GM12878 (cell line): ENCODE results near the gene NES.

Experiments used
- BCL3 ChIP-seq: IDR thresholded peaks from 2 replicates; pipeline ENCODE4 v1.6.1; 2011; ENCODE audit warnings: borderline replicate concordance, low read depth, mild to moderate bottlenecking, moderate library complexity, low read length; ENCODE audit not compliant: insufficient read depth, poor library complexity, severe bottlenecking
- BHLHE40 ChIP-seq, 2 experiments: fragments of 450-650 bp in 1 of 2; IDR thresholded peaks; 2 replicates each; pipeline ENCODE4 v1.6.1; 2011 to 2017; ENCODE audit warnings: low read depth in 2 of 2, borderline replicate concordance in 1 of 2, improper control_type of control experiment in 1 of 2, low read length in 1 of 2, mild to moderate bottlenecking in 1 of 2
- CBX5 ChIP-seq: sonication (generic); IDR thresholded peaks from 2 replicates; pipeline ENCODE4 v1.6.1; 2016; ENCODE audit warnings: low read depth, moderate library complexity, mild to moderate bottlenecking, inconsistent platforms
- CEBPB ChIP-seq, 2 experiments: fragments of 150-350 bp in 1 of 2; IDR thresholded peaks; 2 replicates each; pipeline ENCODE4 v1.6.1; 2012 to 2014; ENCODE audit warnings: low read depth in 2 of 2, low read length in 2 of 2, borderline replicate concordance in 1 of 2, inconsistent platforms in 1 of 2
- CTCF ChIP-seq, 3 experiments: IDR thresholded peaks in 2 of 3; conservative IDR thresholded peaks in 1 of 3; 2 replicates each; pipeline ENCODE4 v1.5.1; 2011; ENCODE audit warnings: low read depth in 3 of 3, low read length in 3 of 3, mild to moderate bottlenecking in 3 of 3, control low read depth in 2 of 3, moderate library complexity in 2 of 3, inconsistent platforms in 1 of 3, mixed read lengths in 1 of 3; ENCODE audit not compliant: control insufficient read depth in 2 of 3, insufficient read depth in 1 of 3; ENCODE audit errors: extremely low read depth in 1 of 3
- MXI1 ChIP-seq: fragments of 150-350 bp; IDR thresholded peaks from 2 replicates; pipeline ENCODE4 v1.6.1; 2011; ENCODE audit warnings: low read depth, mild to moderate bottlenecking, inconsistent platforms, low read length, improper control_type of control experiment
- POLR2A ChIP-seq: IDR thresholded peaks from 2 replicates; pipeline ENCODE4 v1.6.1; 2011; ENCODE audit warnings: low read depth, mild to moderate bottlenecking, low read length
- POLR2AphosphoS5 ChIP-seq: IDR thresholded peaks from 2 replicates; pipeline ENCODE4 v1.6.1; 2011; ENCODE audit warnings: mild to moderate bottlenecking, low read length, inconsistent platforms
- SIN3A ChIP-seq: IDR thresholded peaks from 2 replicates; pipeline ENCODE4 v1.6.1; 2012; ENCODE audit warnings: low read depth, low read length, improper control_type of control experiment
- SUZ12 ChIP-seq: fragments of 200-600 bp; sonication (generic); IDR thresholded peaks from one replicate; pipeline ENCODE4 v1.6.1; 2018; ENCODE audit warnings: antibody characterized with exemption, mild to moderate bottlenecking; ENCODE audit not compliant: unreplicated experiment
- ZSCAN29 ChIP-seq: fragments of 450-650 bp; IDR thresholded peaks from 2 replicates; pipeline ENCODE4 v1.6.1; 2017; ENCODE audit warnings: mild to moderate bottlenecking, moderate library complexity
- ZZZ3 ChIP-seq: IDR thresholded peaks from 2 replicates; pipeline ENCODE4 v1.6.1; 2011; ENCODE audit warnings: low read depth; ENCODE audit not compliant: control insufficient read depth, insufficient read length

- TF ChIP-seq SIN3A (no peak), BCL3 (no peak), CTCF (IDR thresholded peaks at IDR 0.05 in 2 of 3, conservative IDR thresholded peaks at IDR 0.05 in 1 of 3; ENCODE audit: control insufficient read depth in 2 of 3, extremely low read depth in 1 of 3, insufficient read depth in 1 of 3, low read depth in 3 of 3, low read length in 3 of 3) (no peak), ZSCAN29 (no peak), BHLHE40 (IDR thresholded peaks at IDR 0.05; ENCODE audit: borderline replicate concordance in 1 of 2, low read depth in 2 of 2, low read length in 1 of 2) (no peak), SUZ12 (no peak), POLR2A (no peak), MXI1 (no peak), CBX5 (no peak), CEBPB (IDR thresholded peaks at IDR 0.05; ENCODE audit: borderline replicate concordance in 1 of 2, low read depth in 2 of 2, low read length in 2 of 2) (no peak), POLR2AphosphoS5 (no peak), ZZZ3 (no peak)
Observed at GRCh38 chr1:156711011-156711817, 34.0 kb upstream of the NES start.
